Activated T-cell treated with anti-CD3 and anti-CD28 coated beads, Interleukin-2, amount 50 U/mL, for 72 hours (primary cell): Measurements from ENCODE around the gene VAV2. TPM values are rescaled to one million over a fixed set of nuclear protein-coding genes. Genes with fewer than 3 reads are reported as not detected.
"Not testable (repeated sequence)": the region's sequence is repeated elsewhere in the genome, so short reads cannot be mapped to it uniquely, and the experiment has no call there.

ENCODE experiments used
- ATAC-seq, 2 donors: fragments of 150-1000 bp; cut with Tn5 transposase; replicated peaks in 1 of 2; 2 replicates each; pipeline ENCODE4 v1.10.0; 2021; ENCODE audit warnings: moderate library complexity in 2 of 2, mild to moderate bottlenecking in 1 of 2
- DNase-seq, 2 donors: peaks; one replicate each; pipeline ENCODE4 v3.0.0; 2021 to 2022; ENCODE audit warnings: mixed read lengths in 1 of 2
- H3K27ac Mint-ChIP-seq: one replicate; pipeline ENCODE4 v1.8.0; 2022; ENCODE audit warnings: mild to moderate bottlenecking, moderate library complexity, mixed read lengths
- H3K27me3 Mint-ChIP-seq: one replicate; pipeline ENCODE4 v1.8.0; 2022; ENCODE audit warnings: low read depth, mixed read lengths
- H3K36me3 Mint-ChIP-seq, 2 donors: one replicate each; pipeline ENCODE4 v1.8.0; 2022; ENCODE audit warnings: mixed read lengths in 2 of 2, mild to moderate bottlenecking in 1 of 2; ENCODE audit not compliant: insufficient read depth in 2 of 2
- H3K4me1 Mint-ChIP-seq: one replicate; pipeline ENCODE4 v1.8.0; 2022; ENCODE audit warnings: low read depth, mixed read lengths
- H3K4me3 Mint-ChIP-seq, 2 donors: one replicate each; pipeline ENCODE4 v1.8.0; 2022; ENCODE audit warnings: mild to moderate bottlenecking in 2 of 2, mixed read lengths in 2 of 2, moderate library complexity in 2 of 2
- H3K9me3 Mint-ChIP-seq, 2 donors: one replicate each; pipeline ENCODE4 v1.8.0; 2022; ENCODE audit warnings: mixed read lengths in 2 of 2
- total RNA-seq, 2 donors: library from RNA; stranded (reverse); gene quantifications; one replicate each; pipeline ENCODE4 v1.2.3, GENCODE V29; 2022

Gene VAV2
- total RNA-seq, 2 donors from 2014 or later, result 4.6 to 5.1 TPM

DNA sequence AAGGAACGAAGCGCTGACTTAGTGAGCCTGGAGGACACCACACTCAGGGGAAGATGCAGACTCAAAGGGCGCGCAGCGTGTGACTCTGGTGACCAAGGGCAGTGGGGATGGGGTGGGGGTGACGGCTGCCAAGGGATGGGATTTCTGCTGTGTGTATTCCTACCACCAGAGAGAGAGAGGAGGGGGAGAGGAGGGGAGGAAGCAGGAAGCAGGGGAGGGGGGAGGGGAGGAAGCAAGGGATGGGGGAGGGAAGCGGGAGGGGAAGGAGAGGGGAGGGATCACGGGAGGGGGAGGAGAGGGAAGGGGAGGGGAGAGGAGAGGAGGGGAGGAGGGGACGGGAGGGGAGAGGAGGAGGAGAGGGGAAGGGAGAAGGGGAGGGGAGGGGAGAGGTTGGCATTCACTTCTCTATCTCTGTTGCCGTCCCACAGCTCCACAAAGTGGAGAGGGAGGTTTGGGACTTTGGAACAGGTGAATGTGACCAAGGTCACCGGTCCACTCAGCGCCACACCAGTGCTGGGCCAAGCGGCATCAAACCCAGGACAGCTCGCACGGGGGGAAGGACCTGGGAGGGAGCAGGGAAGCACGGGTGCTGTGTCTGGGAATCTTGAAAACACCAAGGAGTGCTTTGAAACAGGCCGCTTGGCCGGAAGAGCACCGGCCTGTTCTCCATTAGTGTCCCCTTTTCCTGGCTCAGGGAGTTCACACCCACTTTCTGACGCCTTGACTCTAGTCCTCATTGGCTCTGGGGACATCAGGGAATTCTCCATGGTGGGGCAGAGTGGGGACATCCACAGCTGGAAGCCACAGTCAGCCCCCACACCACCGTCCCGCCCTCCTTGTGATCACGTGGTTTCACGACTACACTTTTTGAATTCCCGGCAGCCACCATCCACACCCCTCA lies 77.4 kb downstream of the VAV2 start:
- H3K4me1 Mint-ChIP-seq, result peaks cover 4% of the 10 kb centered on the region
- peaks cover 14% of the 10 kb centered on the region for H3K27me3 Mint-ChIP-seq
- H3K4me3 Mint-ChIP-seq, result no peak overlapping the region
- ATAC-seq, result no peak
- DNase-seq, result no peak
- no peak overlapping the region for H3K27ac Mint-ChIP-seq
- no peaks in the 10 kb centered on the region for H3K36me3 Mint-ChIP-seq
- no peaks in the 10 kb centered on the region for H3K9me3 Mint-ChIP-seq

DNA sequence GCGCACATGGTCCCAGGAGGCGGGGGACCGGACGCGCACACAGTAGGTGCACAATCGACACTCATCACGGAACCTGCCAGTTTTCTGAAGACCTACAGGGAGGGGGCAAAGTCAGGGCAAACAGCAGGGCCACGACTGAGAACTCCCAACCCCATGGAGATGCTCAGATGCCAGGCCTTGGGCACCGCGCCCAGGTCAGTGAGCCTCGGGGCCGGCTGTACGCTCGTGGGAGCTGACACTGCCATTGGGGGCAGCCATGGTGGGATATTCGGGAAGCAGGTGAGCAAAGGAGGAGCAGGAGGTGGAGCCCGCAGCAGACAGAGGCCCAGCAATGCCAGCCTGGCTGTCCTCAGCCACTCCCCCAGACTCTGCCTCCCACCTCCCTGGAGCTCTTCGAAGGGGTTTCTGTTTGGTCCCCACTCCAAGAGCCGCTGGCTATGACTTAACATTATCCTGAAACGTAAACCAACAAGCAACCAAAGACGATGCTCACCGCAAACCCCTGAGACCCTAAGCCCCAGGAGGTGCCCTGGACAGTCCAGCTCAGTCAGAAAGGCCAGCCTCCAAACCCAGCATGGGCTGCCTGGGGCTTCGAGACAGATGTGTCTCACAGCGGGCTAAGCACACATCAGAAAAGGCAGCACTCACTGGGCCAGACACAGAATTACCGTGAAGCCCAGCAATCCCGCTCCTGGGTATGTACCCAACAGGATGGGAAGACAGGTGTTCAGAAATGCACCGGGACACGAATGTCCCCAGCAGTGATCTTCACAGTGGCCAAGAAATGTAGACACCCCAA lies 78.4 kb downstream of the VAV2 start:
- Mint-ChIP-seq H3K36me3 (no peaks in the 10 kb centered on the region), H3K4me1 (no peaks in the 10 kb centered on the region), H3K27me3 (peaks cover 9% of the 10 kb centered on the region), H3K4me3 (no peak overlapping the region), H3K9me3 (no peaks in the 10 kb centered on the region), H3K27ac (no peak overlapping the region)
- DNase-seq, result no peak
- ATAC-seq, result no peak

DNA sequence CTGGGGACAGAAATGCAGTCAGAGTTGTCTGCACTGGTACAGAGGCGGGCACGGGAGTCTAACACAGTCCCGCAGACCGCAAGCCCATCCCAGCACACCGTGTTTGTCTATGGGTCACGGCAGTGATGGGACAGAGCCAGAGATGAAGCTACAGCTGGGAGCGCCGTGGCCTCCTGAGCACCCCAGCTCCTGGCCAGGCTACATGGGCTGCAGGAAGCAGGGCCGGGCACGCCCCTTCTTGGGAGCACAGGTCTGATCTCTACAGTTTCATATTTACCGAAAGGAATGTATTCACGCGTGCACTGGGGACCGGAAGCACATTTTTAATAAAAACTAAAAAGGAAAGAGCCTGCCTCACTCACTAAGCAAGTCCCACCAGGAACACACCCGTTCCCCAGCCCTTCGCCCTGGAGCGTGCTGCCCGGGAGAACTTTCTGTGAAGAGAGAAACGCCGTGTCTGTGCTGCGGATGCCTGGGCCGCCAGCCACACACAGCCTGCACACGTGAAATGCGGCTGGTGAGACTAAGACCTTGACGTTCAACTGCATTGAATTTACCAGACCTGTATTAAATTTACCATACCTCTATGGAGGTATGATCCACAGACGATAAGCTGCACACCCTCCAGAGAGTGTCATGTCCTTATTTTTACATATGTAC lies 81.1 kb downstream of the VAV2 start:
- ATAC-seq, result no peak
- Mint-ChIP-seq H3K4me3 (no peak overlapping the region), H3K36me3 (no peaks in the 10 kb centered on the region), H3K27me3 (peaks cover 8% of the 10 kb centered on the region), H3K9me3 (no peaks in the 10 kb centered on the region), H3K27ac (no peak overlapping the region), H3K4me1 (no peaks in the 10 kb centered on the region)
- no peak for DNase-seq

DNA sequence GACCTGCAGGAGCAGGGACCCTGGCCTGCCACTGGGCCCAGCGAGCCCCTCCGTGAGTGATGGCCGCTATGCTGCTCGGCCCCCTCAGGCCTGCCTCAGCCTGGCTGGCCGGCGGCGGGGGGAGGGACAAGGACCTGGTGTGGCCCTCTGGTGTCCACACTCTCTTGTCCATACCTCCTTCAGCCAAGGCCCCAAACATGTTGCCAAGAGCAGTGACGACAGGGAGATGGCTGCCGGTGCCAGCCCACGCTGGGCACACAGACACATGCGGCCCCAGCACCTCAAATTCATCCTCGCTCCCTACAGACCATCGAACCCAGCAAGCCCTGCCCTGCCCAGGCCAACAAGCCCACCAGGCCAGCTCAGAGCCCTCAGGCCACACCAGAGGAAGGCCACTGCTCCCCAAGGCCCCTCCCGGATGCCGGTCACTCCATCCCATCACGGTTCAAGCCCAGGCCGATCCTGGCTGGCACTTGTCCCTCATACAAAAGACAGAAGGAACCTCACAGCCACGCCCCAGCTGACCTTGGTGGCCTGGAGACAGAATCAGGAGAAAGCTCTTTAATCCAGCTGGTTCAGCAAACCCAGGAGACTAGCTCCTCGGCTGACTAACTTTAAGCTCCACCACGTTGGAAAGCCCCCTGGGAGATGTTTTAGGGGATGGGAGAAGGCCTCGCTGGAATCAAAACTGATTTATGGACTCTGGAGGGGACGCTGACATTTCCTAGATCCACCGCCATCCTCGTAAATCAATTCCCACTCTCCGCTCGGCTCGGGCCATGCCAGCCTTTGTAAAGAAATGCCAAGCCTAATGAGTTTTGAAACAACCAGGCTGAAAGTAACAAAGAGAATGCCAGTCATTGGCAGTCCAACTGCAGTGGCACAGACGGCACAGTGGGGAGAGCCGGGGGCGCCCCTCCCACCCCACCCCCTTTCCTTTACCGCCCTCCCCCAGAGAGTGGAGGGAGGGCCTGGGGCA lies 84.9 kb downstream of the VAV2 start:
- Mint-ChIP-seq H3K27ac (no peak overlapping the region), H3K27me3 (no peaks in the 10 kb centered on the region), H3K4me1 (no peaks in the 10 kb centered on the region), H3K36me3 (no peaks in the 10 kb centered on the region), H3K4me3 (no peak overlapping the region), H3K9me3 (no peaks in the 10 kb centered on the region)
- DNase-seq, result no peak
- ATAC-seq, result no peak

DNA sequence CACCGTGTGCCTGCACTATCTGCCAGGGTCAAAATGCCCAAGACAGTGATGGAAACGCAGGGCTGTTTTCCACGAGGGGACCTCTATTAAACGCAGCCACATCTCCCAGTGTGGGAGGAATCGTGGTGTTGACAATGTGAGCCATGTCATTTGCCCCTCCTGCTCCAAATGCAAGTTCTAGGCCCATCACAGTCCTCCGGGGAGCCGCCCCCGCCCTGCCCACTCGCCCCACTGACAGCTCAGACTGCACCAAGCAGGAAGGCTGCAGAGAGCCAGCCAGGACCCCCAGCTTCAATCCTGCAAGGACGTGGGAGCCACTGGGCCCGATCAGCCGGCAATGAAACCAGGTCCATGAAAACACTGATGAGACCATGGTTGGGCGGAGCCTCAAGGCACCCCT lies 85.9 kb downstream of the VAV2 start:
- Mint-ChIP-seq H3K4me1 (no peaks in the 10 kb centered on the region), H3K27me3 (no peaks in the 10 kb centered on the region), H3K27ac (no peak overlapping the region), H3K4me3 (no peak overlapping the region), H3K36me3 (no peaks in the 10 kb centered on the region), H3K9me3 (no peaks in the 10 kb centered on the region)
- ATAC-seq (no peak), DNase-seq (no peak)

DNA sequence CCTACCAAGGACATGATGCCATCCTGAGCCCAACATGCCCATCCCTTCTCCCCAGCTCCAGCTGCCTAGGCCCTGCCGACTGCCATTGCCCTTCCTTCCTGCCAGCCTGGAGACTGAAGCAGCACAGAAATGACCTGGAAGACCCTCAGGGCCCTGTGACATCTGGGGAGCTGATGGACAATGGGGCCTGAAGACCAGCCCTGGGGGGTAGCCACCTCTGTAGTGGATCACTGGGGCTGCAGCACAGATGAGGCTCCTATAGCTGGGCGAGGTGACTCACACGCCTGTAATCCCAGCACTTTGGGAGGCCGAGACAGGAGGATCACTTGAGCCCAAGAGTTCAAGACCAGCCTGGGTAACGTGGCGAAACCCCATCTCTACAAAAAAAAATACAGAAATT lies 86.6 kb downstream of the VAV2 start:
- DNase-seq (no peak), ATAC-seq (no peak)
- no peaks in the 10 kb centered on the region for H3K27me3 Mint-ChIP-seq
- no peaks in the 10 kb centered on the region for H3K4me1 Mint-ChIP-seq
- H3K27ac Mint-ChIP-seq, result no peak overlapping the region
- no peaks in the 10 kb centered on the region for H3K36me3 Mint-ChIP-seq
- H3K4me3 Mint-ChIP-seq, result no peak overlapping the region
- H3K9me3 Mint-ChIP-seq, result no peaks in the 10 kb centered on the region

DNA sequence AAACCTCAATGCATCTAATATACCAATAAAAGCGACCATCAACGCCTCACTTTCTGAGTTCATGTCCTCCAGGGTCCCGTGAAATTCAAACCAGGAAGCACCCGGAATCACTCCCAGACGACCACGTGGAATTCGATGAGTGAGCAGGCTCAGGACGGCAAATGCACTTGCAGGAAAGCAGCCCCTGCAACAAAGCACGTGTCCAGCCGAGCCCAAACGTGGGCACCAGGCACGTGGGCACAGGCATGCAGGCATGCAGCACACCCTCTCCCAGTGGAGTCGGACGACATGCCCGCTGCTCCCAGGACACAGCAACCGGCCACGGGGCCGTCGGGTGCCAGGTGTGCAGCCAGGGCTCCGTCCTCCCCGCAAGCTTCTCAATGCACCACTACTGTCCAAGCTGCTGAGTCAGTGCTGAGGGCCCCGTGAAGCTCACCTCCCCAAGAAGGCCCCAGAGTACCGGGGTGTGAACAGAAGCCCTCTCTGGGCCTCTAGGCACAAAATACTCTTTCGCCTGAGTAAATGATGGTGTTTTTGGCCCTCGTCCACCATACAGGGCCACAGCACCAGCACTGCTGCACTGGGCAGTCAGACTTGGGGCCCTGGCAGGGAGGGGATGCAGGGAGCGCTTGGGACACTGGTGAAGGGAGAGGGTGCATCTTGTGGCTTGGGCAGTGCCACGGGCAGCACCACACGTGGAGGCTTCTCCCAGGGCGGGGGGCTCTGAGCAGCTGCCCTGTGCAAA lies 87.6 kb downstream of the VAV2 start:
- no peaks in the 10 kb centered on the region for H3K9me3 Mint-ChIP-seq
- ATAC-seq, result no peak
- no peaks in the 10 kb centered on the region for H3K36me3 Mint-ChIP-seq

DNA sequence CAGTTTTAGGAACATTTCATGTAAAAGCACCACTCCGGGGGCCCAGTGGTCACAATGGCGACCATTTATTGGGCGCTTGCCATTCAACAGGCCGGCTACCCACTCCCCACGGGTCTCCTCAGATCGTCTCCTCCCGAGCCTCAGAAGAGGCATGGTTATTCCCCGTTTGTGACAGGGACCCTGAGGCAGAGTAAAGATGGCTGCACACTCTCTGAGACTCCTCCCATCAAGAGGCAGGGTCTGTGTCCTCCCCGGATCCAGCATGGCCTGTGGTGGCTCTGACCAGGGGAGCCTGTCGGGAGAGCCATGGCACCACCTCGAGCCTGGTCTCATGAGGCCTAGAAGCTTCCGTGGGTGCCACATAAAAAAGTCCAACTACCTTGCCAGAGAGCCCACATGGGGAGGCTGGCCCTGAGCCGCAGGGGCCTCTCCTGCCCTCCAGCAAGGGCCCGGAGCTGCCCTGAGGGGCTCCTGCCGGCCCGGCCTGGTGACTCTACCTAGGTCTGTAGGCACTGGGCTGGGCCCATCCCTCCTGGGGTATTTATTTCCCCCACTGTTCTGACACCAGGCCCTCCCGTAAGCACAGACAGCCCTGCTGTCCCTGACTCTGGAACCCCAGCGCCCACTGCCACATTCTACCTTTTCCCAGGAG lies 90.8 kb downstream of the VAV2 start:
- ATAC-seq (no peak), DNase-seq (no peak)
- H3K27ac Mint-ChIP-seq, result no peak overlapping the region
- H3K9me3 Mint-ChIP-seq, result no peaks in the 10 kb centered on the region
- H3K4me3 Mint-ChIP-seq, result no peak overlapping the region
- no peaks in the 10 kb centered on the region for H3K4me1 Mint-ChIP-seq
- no peaks in the 10 kb centered on the region for H3K36me3 Mint-ChIP-seq
- no peaks in the 10 kb centered on the region for H3K27me3 Mint-ChIP-seq

More for the DNA sequence above, 87.6 kb downstream of the VAV2 start:
- Mint-ChIP-seq H3K27ac (no peak overlapping the region), H3K27me3 (no peaks in the 10 kb centered on the region), H3K4me1 (no peaks in the 10 kb centered on the region), H3K4me3 (no peak overlapping the region)
- no peak for DNase-seq

DNA sequence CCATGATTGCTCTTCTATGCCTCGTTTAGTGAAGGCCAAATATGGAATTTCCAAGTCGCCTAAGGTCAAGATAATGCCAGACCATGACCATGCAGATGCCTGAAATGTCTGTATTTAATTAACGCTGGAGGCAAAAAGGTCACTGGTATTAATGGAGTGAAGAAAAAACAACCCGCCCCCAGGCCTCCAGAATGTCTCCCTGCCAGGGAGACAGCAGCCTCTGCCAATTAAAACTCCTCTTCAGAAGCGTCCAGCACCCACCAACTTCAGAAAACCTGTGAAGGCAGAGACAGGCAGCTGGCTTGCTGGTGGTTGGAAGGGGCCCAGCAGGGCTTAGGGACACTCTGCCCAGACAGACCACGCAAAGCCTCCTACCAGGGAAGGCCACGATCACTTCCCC lies 94.4 kb downstream of the VAV2 start:
- Mint-ChIP-seq H3K36me3 (no peaks in the 10 kb centered on the region), H3K9me3 (no peaks in the 10 kb centered on the region), H3K4me3 (no peak overlapping the region), H3K27ac (no peak overlapping the region), H3K4me1 (no peaks in the 10 kb centered on the region), H3K27me3 (no peaks in the 10 kb centered on the region)
- ATAC-seq (no peak), DNase-seq (no peak)

DNA sequence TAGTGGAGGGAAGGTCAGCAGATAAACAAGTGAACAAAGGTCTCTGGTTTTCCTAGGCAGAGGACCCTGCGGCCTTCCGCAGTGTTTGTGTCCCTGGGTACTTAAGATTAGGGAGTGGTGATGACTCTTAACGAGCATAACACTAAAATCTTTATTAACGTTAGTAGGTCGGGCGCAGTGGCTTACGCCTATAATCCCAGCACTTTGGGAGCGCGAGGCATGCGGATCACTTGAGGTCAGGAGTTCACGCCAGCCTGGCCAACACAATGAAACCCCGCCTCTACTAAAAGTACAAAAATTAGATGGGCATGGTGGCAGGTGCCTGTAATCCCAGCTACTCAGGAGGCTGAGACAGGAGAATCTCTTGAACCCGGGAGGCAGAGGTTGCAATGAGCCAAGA lies 96.1 kb downstream of the VAV2 start:
- not testable (repeated sequence) for H3K9me3 Mint-ChIP-seq, H3K27ac Mint-ChIP-seq, DNase-seq, H3K27me3 Mint-ChIP-seq, H3K36me3 Mint-ChIP-seq, H3K4me1 Mint-ChIP-seq, H3K4me3 Mint-ChIP-seq, ATAC-seq

DNA sequence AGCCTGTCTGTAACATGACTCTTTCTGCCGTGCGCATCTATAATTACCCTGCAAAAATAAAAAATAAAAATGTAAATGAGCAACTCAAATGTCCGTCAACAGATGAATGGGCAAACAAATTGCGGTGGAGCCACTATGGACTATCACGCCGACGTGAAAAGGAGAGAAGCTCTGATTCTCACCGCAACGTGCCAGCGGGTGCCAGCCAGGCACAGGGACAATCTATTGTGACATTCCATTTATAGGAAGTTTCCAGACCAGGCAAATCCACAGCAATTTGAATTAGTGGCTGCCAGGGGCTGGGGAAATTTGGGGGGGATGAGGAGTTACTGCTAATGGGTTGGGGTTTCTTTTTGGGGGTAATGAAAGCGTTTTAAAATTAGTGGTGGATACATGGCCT lies 96.8 kb downstream of the VAV2 start:
- Mint-ChIP-seq H3K27ac (no peak overlapping the region), H3K36me3 (no peaks in the 10 kb centered on the region), H3K9me3 (no peaks in the 10 kb centered on the region), H3K4me1 (no peaks in the 10 kb centered on the region), H3K27me3 (no peaks in the 10 kb centered on the region), H3K4me3 (no peak overlapping the region)
- DNase-seq (no peak), ATAC-seq (no peak)
